ENCODE results near the gene FBXO42.
"Not testable (repeated sequence)": the region's sequence is repeated elsewhere in the genome, so short reads cannot be mapped to it uniquely, and the experiment has no call there.

The FBXO42 gene

DNA sequence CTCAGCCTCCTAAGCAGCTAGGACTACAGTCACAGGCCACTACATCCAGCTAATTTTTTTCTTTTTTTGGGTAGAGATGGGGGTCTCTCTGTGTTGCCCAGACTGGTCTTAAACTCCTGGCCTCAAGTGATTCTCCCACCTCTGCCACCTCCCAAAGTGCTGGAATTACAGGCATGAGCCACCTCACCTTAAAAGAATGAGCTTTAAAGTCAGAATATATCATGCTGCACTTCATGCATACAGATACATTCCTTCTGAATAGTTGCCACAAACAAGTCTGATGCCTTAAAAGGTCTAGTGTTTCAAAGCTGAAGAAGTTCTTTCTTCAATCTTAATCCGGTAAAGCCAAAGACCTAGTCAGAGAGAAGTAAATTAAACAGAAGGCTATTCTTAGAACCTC, 91.5 kb downstream of the FBXO42 start:
- no peak for DNase-seq

- no peak for DNase-seq
These were observed 93.6 kb downstream of the FBXO42 start for GRCh38 chr1:16258591-16259135.

DNA sequence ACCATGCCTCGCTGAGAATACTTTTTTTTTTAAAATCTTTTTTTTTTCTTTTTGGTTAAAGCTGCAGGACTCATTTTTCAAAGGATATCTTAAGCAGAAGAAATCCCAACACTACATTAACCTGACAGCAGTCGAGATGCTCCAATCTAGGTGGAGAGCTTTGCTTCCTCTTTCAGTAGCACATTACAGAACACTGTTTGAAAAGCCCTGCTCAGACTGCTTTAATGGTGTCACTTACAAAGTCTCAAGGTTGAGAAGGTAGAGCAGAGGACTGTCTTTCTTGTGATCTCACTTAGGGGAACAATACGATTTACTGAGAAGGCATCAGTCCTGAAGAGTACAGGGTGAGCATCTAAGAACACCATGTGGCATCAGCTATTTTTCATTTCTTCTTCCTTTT, 94.3 kb downstream of the FBXO42 start:
- no peak for DNase-seq

- DNase-seq: not testable (repeated sequence)
These were observed 94.7 kb downstream of the FBXO42 start for GRCh38 chr1:16257556-16257955.

DNA sequence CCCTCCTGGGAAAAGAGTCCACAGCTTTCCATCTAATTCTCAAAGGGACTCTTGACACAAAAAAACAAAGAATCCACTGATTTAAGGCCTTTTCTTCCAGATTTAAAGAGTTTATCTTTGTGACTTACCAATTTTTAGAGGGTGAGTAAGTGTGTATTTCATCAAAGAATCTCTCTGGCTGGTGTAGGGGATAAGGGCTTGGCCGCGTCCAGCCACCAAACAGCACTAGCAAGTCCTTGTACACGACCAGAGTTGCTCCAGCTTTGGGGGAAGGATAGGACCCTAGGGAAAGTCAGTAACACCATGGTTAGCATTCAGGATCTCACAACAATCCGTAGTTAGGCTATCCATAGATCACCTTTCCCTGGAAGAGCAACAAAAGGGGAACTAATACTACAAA, 95.8 kb downstream of the FBXO42 start:
- no peak for DNase-seq

- no peak for DNase-seq
These were observed 97.9 kb downstream of the FBXO42 start for GRCh38 chr1:16254263-16254928.

GRCh38 chr1:16253332-16253922, 98.9 kb downstream of the FBXO42 start:
- no peak for DNase-seq

DNA sequence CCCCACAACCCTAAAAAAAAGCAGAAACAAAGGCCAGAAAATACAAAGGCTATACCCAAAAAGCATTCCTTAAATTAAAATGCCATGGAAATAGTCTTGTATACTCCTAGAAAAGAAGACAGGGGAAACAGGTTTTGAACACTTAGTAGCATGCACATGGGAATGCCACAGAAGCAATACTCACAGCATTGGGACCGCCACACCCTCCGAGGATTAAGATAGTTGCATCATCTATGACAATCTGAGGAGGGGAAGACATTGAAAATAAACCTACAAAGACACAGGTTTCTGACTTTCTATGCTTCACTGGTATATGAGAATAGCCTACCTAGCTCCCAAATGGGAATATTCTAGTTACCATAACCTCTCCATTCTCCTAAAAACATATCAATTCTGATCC, 99.4 kb downstream of the FBXO42 start:
- no peak for DNase-seq

DNA sequence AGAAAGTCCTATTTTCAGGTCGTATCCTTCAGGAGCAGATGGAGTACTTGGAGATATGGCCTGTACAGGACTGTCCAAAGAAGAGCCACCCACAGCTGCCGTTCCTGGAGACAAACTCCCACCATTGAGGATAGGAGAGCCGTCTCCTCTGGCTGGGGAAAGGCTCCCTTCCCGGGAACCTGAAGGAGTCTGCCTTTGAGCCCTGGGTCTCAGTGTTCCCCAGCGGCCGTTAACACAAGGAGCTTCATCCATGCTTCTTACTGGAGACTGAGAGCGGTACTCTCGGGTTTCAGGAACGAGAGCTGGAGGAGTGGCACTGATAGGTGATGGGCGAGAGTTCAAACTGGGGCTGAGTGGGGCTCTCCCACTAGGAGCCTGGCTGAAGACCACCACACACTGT, 100.9 kb downstream of the FBXO42 start:
- no peak for DNase-seq

DNA sequence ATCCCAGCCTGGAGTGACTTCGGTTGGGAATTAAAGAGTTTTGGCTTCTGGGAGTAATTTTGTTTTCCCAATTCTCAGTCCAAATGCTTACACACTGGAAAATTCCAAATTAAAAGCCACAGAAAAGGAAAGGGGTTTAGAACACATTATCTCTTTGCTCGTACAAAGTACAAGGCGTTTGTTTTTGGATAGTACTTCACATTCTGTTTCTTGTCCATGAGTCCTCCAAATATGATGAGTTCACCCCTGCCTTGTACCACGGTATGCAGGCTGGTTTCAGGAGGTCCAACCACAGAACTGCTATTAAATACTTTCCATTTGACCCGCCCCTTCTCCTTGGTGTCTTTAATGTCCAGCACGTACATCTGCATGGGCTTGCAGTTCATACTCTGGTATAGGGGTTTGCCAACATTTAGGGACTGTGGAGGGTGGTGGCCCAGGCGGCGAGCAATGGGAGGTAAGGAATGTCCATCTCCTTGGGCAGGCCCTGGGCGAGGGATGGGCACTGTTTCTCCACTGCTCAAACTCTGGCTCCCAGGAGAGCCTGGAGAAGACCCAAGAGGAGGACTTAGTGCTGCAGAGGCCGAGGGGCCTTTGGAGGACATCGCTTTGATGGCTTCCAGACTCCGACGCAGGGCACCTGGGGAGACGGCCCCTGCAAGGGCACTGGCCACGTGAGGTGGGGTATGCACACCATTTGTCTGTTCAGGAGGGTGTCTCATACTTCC, 101.6 kb downstream of the FBXO42 start:
- DNase-seq: no peak

DNA sequence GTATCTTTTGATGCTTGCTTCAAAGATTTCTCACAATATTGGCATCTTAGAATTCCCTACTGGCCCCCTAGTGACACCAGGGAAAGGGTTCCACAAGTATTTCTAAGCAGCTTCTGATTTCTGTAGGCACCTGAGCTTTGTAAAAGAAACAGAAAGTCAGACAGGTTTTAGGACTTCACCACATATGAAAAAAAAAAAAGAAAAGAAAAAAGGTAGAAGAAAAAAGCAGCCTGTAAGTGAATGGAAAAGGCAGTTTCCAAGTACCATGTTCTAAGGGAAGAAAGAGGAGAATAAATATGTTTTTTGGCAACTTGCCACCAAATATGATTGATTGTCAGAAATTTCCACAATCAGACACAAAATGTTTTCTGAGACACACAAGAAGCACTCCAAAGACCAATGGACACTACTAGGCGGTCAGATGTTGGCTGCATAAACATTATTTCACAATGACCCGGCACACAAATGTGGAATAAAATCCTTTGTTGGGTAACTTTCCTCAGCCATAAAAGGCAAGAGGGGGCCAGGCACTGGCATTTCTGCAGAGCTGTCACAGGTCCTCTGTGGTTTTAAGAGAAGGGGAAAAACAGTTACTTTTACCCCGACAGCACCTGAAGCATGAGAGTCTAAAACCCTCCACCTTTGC, 102.6 kb downstream of the FBXO42 start:
- DNase-seq: no peak

- peak in 12 of 14 donors; percentile 28 to 92 (median 62) for DNase-seq
These were observed 103.4 kb downstream of the FBXO42 start for GRCh38 chr1:16248603-16249516.

DNA sequence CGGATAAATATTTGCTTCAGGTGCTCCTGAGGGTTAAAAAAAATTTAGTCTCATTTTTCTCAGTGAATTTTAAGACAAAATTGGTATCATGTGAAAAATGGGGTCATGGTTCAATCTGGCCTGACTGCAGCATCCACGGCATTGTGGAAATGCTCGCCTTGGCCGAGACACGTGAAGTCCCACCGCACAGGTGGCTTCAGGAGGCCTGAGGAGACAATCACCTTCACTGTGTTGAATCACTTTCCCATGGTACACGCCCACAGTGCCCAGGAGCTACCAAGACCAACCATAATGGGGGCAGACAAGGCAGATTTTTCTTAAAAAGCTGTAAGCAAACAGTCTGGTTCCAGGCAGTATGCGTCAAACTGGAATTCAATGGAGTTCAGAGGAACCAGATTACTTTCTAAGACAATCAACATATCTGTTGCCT, 104.3 kb downstream of the FBXO42 start:
- DNase-seq: peak in 1 of 14 donors; percentile 21

DNA sequence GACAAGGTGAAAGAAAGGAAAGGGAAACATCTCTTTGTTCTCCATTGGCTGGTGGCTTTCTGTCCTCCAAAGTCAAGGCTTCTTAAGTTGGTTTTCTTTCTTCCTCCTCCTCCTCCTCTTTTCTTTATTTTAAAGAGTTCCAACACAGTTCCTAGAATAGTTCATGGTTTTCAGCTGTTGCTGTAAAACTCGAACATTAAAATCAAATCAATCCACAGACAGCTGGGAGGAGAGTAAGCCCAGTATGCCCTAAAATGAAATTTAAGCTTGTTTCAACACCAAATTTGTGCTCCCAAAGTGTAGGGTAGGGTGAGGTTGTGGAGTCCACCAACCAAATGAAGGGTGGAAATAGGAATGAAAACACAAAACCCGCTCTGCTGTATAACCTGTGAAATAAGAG, 104.8 kb downstream of the FBXO42 start:
- DNase-seq: no peak

DNA sequence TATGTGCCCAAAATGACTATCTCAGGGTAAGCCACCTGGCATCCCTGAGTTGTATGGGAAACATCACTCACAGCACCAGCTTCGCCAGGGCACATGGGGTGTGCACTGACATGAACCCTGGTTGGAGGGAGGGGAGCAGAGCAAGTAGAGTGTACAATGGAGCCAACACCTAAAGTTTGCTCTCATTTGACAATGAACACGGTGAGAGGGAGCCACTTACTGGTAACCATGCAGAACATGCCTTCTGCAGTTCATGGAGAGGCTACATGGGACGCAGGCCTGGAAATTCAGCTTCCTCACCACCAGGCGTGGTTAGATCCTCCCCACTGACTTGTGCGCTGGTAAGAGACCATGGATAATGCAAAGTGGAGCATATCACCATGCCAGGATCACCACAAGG, 105.3 kb downstream of the FBXO42 start:
- DNase-seq: peak in 1 of 14 donors; percentile 53

DNA sequence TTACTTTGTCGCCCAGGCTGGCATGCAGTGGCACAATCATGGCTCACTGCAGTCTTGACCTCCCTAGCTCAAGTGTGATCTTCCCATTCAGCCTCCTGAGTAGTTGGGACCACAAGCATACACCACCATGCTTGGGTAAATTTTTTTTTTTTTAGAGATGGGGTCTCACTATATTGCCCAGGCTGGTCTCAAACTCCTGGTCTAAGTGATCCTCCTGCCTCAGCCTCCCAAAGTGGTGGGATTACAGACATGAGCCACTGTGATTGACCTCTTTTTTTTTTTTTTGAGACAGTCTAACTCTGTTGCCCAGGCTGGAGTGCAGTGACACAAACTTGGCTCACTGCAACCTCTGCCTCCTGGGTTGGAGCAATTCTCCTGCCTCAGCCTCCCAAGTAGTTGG, 106.0 kb downstream of the FBXO42 start:
- not testable (repeated sequence) for DNase-seq

- DNase-seq: no peak
These were observed 106.6 kb downstream of the FBXO42 start for GRCh38 chr1:16245476-16246196.

GRCh38 chr1:16244650-16245285, 107.5 kb downstream of the FBXO42 start:
- no peak for DNase-seq

DNA sequence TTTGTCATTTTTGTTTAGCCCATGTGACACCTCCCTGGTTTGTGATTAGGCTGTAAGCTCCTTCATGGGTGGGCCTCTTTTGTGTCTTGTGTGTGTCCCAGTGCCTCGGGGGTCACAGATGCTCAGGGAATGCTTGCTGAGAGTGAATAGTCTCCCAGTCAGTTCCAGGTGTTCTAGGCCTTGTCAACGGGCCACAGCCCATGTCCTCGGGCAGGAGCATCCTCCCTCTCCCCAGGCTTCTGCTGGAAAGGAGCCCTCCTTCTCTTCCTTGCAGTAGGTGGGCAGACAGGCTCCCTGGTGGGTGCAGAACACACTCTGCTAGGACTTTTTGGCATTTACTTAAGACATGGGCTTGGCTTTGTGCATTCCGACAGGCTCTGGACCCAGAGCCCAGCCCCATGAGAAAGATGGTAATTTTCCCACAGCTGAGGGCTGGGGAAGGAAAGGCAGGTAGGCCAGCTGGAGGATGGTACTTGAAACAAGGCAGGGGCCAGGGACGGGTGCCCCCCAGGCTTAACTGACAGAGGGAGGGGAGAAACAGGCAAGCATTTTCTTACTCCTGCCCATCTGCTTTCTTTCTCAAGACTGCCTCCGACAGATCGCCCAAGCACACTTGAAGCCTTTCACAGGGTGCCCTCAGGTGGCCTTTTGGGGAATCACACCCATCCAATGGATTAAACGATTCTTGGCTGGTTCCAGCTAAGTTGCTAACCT, 108.2 kb downstream of the FBXO42 start:
- DNase-seq: peak in 11 of 14 donors; percentile 25 to 66 (median 35)

- no peak for DNase-seq
These were observed 109.1 kb downstream of the FBXO42 start for GRCh38 chr1:16243215-16243610.

All from C1 segment of cervical spinal cord (tissue), 14 donors.